ENCODE measurements around the gene SPATA33. TPM values are rescaled to one million over a fixed set of nuclear protein-coding genes. Genes with fewer than 3 reads are reported as not detected.

Gene SPATA33
- total and polyA plus RNA-seq, 4 donors, result 5.4 to 19.1 (median 8.8) TPM

DNA sequence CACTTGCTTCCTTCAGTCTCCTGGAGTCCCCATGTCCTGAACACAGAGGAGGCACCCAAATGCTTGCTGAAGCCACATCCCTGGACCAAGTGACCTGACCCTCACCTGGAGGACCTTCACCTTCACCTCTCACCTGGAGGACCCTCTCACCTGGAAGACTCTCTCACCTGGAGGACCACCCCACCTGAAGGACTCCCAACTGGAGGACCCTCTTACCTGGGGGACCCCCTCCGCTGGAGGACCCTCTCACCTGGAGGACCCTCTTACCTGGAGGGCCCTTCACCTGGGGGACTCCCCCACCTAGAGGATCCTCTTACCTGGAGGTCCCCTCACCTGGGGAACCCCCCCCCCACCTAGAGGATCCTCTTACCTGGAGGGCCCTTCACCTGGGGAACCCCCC, 28.3 kb downstream of the SPATA33 start:
- peak in 1 of 3 donors; percentile 21 for DNase-seq
- Histone ChIP-seq H3K27ac (ENCODE audit: low read depth in 1 of 2, low read length in 1 of 2) (no peak overlapping the region), H3K27me3 (ENCODE audit: control insufficient read depth in 3 of 3, insufficient read depth in 3 of 3, low read length in 2 of 3) (no peaks in the 10 kb centered on the region), H3K4me1 (ENCODE audit: control insufficient read depth in 5 of 5, insufficient read depth in 5 of 5, low read length in 5 of 5) (peaks cover 0 to 9% (median 4%) of the 10 kb centered on the region in 5 donors), H3K9me3 (ENCODE audit: control insufficient read depth in 4 of 4, insufficient read depth in 3 of 4, low read length in 3 of 4) (peaks cover 0 to 3% (median 0%) of the 10 kb centered on the region in 4 donors), H3K36me3 (ENCODE audit: control insufficient read depth in 4 of 4, insufficient read depth in 4 of 4, low read length in 4 of 4) (peaks cover 0 to 14% (median 7%) of the 10 kb centered on the region in 4 donors), H3K4me3 (no peak overlapping the region), H3K9ac (ENCODE audit: insufficient read depth in 1 of 2, low read length in 2 of 2) (no peak overlapping the region)
- ATAC-seq (ENCODE audit: insufficient read depth, low FRiP score), result no peak
- WGBS, 2 donors, result 88 to 100% methylated on average over 1 of the region's 1 CpG
- TF ChIP-seq, protein P1, sequence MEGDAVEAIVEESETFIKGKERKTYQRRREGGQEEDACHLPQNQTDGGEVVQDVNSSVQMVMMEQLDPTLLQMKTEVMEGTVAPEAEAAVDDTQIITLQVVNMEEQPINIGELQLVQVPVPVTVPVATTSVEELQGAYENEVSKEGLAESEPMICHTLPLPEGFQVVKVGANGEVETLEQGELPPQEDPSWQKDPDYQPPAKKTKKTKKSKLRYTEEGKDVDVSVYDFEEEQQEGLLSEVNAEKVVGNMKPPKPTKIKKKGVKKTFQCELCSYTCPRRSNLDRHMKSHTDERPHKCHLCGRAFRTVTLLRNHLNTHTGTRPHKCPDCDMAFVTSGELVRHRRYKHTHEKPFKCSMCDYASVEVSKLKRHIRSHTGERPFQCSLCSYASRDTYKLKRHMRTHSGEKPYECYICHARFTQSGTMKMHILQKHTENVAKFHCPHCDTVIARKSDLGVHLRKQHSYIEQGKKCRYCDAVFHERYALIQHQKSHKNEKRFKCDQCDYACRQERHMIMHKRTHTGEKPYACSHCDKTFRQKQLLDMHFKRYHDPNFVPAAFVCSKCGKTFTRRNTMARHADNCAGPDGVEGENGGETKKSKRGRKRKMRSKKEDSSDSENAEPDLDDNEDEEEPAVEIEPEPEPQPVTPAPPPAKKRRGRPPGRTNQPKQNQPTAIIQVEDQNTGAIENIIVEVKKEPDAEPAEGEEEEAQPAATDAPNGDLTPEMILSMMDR (IDR thresholded peaks at IDR 0.05; ENCODE audit: control extremely low read depth, extremely low read depth), result no peak

DNA sequence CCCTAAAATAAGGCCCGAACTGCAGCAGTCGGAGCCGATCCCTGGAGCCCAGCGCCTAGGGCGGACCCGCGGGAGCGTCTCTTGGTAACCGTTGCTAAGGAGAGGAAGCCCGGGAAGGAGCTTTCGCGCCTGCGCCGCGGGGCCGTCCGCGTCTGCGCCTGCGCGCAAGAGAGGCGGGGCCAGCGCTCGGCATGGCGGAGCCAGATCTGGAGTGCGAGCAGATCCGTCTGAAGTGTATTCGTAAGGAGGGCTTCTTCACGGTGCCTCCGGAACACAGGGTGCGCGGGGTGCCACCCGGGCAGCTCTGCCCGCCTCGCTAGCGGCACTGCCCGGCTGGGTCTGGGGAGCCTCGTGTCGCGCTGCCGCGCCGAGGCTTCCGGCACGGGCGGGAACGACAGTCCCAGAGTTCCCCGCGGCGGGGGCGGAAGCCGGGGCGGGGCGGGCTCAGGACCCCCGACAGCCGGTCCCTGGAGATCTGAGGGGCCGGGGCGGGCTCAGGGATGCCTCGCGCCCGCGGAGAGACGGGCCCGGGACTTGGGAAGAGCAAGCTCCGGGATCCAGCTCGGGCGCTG, 29.0 kb downstream of the SPATA33 start, which contains the start of gene CDK10:
Gene CDK10, plus strand, starts transcription at position 170 of the 572 bp plus-strand sequence. Its CDS starts 22 bp downstream, at position 192.
- peak; percentile 89 for ATAC-seq (ENCODE audit: insufficient read depth, low FRiP score)
- peak within 1 kb of the TSS; percentile 19 to 65 for H3K9ac ChIP-seq (ENCODE audit: insufficient read depth in 1 of 2, low read length in 2 of 2)
- H3K36me3 ChIP-seq (ENCODE audit: control insufficient read depth in 4 of 4, insufficient read depth in 4 of 4, low read length in 4 of 4), result peaks cover 0 to 18% (median 9%) of the 10 kb centered on the region in 4 donors
- peak within 1 kb of the TSS; percentile 90 to 95 for H3K27ac ChIP-seq (ENCODE audit: low read depth in 1 of 2, low read length in 1 of 2)
- 0% methylated on average over 63 to 67 of the region's 67 CpGs for WGBS, 2 donors
- TF ChIP-seq, protein P1 (IDR thresholded peaks at IDR 0.05; ENCODE audit: control extremely low read depth, extremely low read depth), result no peak
- H3K4me3 ChIP-seq, result peak within 1 kb of the TSS; percentile 92
- peak; percentile 93 to 94 (median 94) for DNase-seq
- H3K27me3 ChIP-seq (ENCODE audit: control insufficient read depth in 3 of 3, insufficient read depth in 3 of 3, low read length in 2 of 3), result no peaks in the 10 kb centered on the region
- H3K4me1 ChIP-seq (ENCODE audit: control insufficient read depth in 5 of 5, insufficient read depth in 5 of 5, low read length in 5 of 5), result peaks cover 0 to 9% (median 4%) of the 10 kb centered on the region in 5 donors
- peaks cover 0 to 3% (median 0%) of the 10 kb centered on the region in 4 donors for H3K9me3 ChIP-seq (ENCODE audit: control insufficient read depth in 4 of 4, insufficient read depth in 3 of 4, low read length in 3 of 4)

GRCh38 chr16:89687092-89687940, 29.7 kb downstream of the SPATA33 start:
- Histone ChIP-seq H3K27ac (ENCODE audit: low read depth in 1 of 2, low read length in 1 of 2) (peak overlapping the region; percentile 37 to 95), H3K27me3 (ENCODE audit: control insufficient read depth in 3 of 3, insufficient read depth in 3 of 3, low read length in 2 of 3) (no peaks in the 10 kb centered on the region), H3K4me1 (ENCODE audit: control insufficient read depth in 5 of 5, insufficient read depth in 5 of 5, low read length in 5 of 5) (peaks cover 0 to 9% (median 4%) of the 10 kb centered on the region in 5 donors), H3K9me3 (ENCODE audit: control insufficient read depth in 4 of 4, insufficient read depth in 3 of 4, low read length in 3 of 4) (peaks cover 0 to 3% (median 0%) of the 10 kb centered on the region in 4 donors), H3K4me3 (peak overlapping the region; percentile 92), H3K36me3 (ENCODE audit: control insufficient read depth in 4 of 4, insufficient read depth in 4 of 4, low read length in 4 of 4) (peaks cover 2 to 23% (median 13%) of the 10 kb centered on the region in 4 donors), H3K9ac (ENCODE audit: insufficient read depth in 1 of 2, low read length in 2 of 2) (peak overlapping the region; percentile 19 to 65)
- ATAC-seq (ENCODE audit: insufficient read depth, low FRiP score) (peak; percentile 32), DNase-seq (peak; percentile 18 to 48 (median 47))
- WGBS, 2 donors, result 10 to 16% methylated on average over 40 to 42 of the region's 42 CpGs
- TF ChIP-seq, protein P1 (IDR thresholded peaks at IDR 0.05; ENCODE audit: control extremely low read depth, extremely low read depth), result no peak
